Mesodermal cell (in vitro differentiated cells): ENCODE results near the gene KIAA1328.

Source experiments
- H3K27ac ChIP-seq: 2 replicates; pipeline ENCODE4 v1.7.0; 2013; ENCODE audit warnings: mild to moderate bottlenecking, low read depth, low read length, moderate library complexity; ENCODE audit not compliant: severe bottlenecking
- H3K36me3 ChIP-seq: 2 replicates; pipeline ENCODE4 v1.7.1; 2013; ENCODE audit warnings: mild to moderate bottlenecking, low read length, moderate library complexity; ENCODE audit not compliant: control insufficient read depth, insufficient read depth
- H3K4me1 ChIP-seq: one replicate; pipeline ENCODE4 v1.7.1; 2013; ENCODE audit warnings: mild to moderate bottlenecking, low read length; ENCODE audit not compliant: insufficient read depth, control insufficient read depth, poor library complexity, severe bottlenecking
- H3K4me3 ChIP-seq: 2 replicates; pipeline ENCODE4 v1.7.0; 2013; ENCODE audit warnings: low read length, control low read depth, mild to moderate bottlenecking; ENCODE audit not compliant: insufficient read depth, poor library complexity, severe bottlenecking; ENCODE audit errors: extremely low read depth
- H3K9me3 ChIP-seq: 2 replicates; pipeline ENCODE4 v1.7.1; 2013; ENCODE audit warnings: mild to moderate bottlenecking, low read length, moderate library complexity; ENCODE audit not compliant: control insufficient read depth
- WGBS, 2 experiments: methylation state at CpG; one replicate each; pipeline ENCODE4 v1.1.5; 2013; ENCODE audit warnings: missing lambda C conversion rate in 2 of 2; ENCODE audit not compliant: insufficient coverage in 2 of 2; 5-methylcytosine and 5-hydroxymethylcytosine counted together

The KIAA1328 gene

GRCh38 chr18:37242091-37242490 lies 413.2 kb downstream of the KIAA1328 start:
- WGBS, 2 experiments = 68 to 93% methylated on average over 3 to 6 of the region's 6 CpGs

DNA sequence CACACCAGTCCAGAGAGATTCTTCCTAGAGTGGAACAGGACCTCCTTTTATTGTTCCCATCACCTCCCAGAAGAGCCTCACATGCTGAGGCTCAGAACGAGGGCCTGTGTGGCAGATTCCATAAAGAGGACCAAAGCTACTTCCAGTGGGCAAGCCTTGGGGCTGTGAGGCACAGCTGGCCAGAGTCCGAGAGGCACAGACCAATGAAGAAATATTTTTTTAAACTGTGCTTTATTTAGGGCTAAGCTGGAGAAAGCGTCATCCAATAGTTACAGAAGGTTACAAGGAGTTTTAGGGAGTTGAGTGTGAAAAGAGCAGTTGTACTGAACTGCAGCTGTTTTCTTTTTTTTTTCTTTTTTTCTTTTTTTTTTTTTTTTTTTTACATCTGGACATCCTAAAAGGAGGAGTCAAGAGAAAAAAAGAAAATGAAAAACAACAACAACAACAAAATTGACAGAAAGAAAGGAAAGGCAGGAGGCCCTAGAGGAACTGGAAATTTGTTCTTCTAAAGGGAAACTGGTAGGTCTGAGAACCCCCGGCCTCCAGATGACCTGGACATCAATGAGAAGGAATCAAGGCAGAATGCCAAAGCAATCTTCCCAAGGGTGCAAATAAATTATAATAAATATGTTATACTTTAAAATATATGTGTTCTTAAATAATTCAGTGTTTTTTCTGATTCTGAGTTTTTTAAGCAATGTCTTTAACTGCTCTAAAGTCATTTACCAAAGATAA lies 414.1 kb downstream of the KIAA1328 start:
- Histone ChIP-seq H3K4me3 (no peak overlapping the region), H3K27ac (no peak overlapping the region), H3K9me3 (no peaks in the 10 kb centered on the region), H3K36me3 (no peaks in the 10 kb centered on the region), H3K4me1 (no peaks in the 10 kb centered on the region)
- WGBS, 2 experiments = 67 to 100% methylated on average over 1 to 2 of the region's 4 CpGs

More at GRCh38 chr18:37242091-37242490, 413.2 kb downstream of the KIAA1328 start:
- no peak overlapping the region for H3K4me3 ChIP-seq
- no peak overlapping the region for H3K27ac ChIP-seq
- H3K36me3 ChIP-seq = no peaks in the 10 kb centered on the region
- H3K4me1 ChIP-seq = no peaks in the 10 kb centered on the region
- H3K9me3 ChIP-seq = no peaks in the 10 kb centered on the region

GRCh38 chr18:37243741-37244140 lies 414.8 kb downstream of the KIAA1328 start:
- H3K4me3 ChIP-seq = peak overlapping the region; percentile 9
- no peaks in the 10 kb centered on the region for H3K36me3 ChIP-seq
- H3K27ac ChIP-seq = no peak overlapping the region
- H3K9me3 ChIP-seq = no peaks in the 10 kb centered on the region
- no peaks in the 10 kb centered on the region for H3K4me1 ChIP-seq
- 20 to 24% methylated on average over 9 to 20 of the region's 36 CpGs for WGBS, 2 experiments

- Histone ChIP-seq H3K4me1 (no peaks in the 10 kb centered on the region), H3K4me3 (no peak overlapping the region), H3K9me3 (no peaks in the 10 kb centered on the region), H3K27ac (no peak overlapping the region), H3K36me3 (no peaks in the 10 kb centered on the region)
- 94 to 97% methylated on average over 6 to 7 of the region's 13 CpGs for WGBS, 2 experiments
These were observed 415.7 kb downstream of the KIAA1328 start for GRCh38 chr18:37244618-37245017.

- 74 to 87% methylated on average over 8 of the region's 13 CpGs for WGBS, 2 experiments
- H3K9me3 ChIP-seq = no peaks in the 10 kb centered on the region
These were observed 417.9 kb downstream of the KIAA1328 start for GRCh38 chr18:37246779-37247340.

DNA sequence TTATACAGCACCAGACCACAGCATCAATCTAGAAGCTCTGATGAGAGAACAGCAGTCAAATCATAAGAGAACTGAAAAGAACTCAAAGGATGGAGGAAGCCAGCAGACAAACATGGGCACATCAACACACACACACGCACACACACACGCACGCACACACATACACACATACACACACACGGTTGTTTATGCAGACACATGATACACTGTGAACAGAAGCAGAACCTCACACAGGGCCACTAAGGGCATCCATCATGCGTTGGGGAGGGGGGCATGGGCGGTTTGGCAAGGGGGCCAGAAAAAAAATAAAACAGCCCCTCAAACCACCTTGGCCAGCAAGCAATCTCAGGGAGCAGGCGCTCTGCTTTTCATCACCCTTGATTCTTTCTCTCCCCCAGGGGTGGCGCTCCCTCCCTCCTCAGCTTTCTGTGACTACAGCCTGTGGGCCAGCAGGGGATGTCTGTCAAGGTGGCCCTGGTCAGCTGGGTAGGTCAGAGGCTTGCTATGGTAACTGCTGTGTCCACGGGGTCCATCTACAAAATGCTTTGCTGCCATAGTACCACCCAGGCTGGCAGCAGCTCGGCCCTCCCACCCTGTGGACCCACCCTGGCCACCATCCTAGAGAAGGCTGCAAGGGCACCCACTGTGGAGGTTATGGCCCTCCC lies 418.7 kb downstream of the KIAA1328 start:
- no peaks in the 10 kb centered on the region for H3K9me3 ChIP-seq
- H3K4me1 ChIP-seq = no peaks in the 10 kb centered on the region
- H3K27ac ChIP-seq = no peak overlapping the region
- H3K4me3 ChIP-seq = no peak overlapping the region
- 83 to 100% methylated on average over 4 to 5 of the region's 10 CpGs for WGBS, 2 experiments
- H3K36me3 ChIP-seq = no peaks in the 10 kb centered on the region

More at GRCh38 chr18:37246779-37247340, 417.9 kb downstream of the KIAA1328 start:
- no peak overlapping the region for H3K27ac ChIP-seq
- H3K36me3 ChIP-seq = no peaks in the 10 kb centered on the region
- H3K4me1 ChIP-seq = no peaks in the 10 kb centered on the region
- no peak overlapping the region for H3K4me3 ChIP-seq

- H3K9me3 ChIP-seq = no peaks in the 10 kb centered on the region
- H3K4me1 ChIP-seq = no peaks in the 10 kb centered on the region
- H3K27ac ChIP-seq = no peak overlapping the region
- H3K4me3 ChIP-seq = no peak overlapping the region
- 84 to 88% methylated on average over 4 to 5 of the region's 5 CpGs for WGBS, 2 experiments
- no peaks in the 10 kb centered on the region for H3K36me3 ChIP-seq
These were observed 419.4 kb downstream of the KIAA1328 start for GRCh38 chr18:37248281-37248680.

DNA sequence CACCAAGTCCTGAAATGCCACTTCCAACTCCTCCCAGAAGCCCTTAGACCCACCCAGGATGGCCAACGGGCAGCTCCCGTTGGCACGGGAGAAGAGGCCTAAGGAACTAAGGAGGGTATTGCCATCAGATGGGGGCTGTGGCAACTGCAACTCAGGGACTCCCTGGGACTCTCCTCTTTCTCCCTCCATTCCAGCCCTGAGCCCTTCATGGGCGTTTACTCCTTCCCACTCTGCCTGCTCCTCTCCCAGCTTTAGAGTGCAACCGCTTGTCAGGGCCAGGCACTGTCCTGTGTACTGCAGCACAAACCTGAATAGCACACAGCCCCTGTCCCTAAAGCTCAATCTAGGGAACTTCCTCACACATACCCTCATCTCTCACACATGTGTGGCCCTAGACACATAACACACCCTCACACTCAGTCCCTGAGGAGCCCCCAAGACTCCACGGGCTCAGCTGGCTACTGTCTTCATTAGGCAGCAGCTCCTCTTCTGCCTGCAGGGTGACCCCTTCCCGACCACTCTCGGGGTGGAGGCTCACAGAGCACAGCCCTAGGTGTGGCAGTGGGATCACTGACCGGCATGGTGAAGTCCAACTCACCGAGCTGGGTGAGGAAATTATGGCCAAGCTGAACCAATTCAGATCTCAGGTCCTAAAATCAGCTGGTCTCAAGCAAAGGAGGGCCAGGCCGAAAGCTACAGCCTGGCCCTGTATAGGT lies 420.4 kb downstream of the KIAA1328 start:
- Histone ChIP-seq H3K27ac (no peak overlapping the region), H3K4me1 (no peaks in the 10 kb centered on the region), H3K4me3 (no peak overlapping the region), H3K36me3 (no peaks in the 10 kb centered on the region), H3K9me3 (no peaks in the 10 kb centered on the region)
- WGBS, 2 experiments = 85 to 91% methylated on average over 8 to 10 of the region's 11 CpGs

DNA sequence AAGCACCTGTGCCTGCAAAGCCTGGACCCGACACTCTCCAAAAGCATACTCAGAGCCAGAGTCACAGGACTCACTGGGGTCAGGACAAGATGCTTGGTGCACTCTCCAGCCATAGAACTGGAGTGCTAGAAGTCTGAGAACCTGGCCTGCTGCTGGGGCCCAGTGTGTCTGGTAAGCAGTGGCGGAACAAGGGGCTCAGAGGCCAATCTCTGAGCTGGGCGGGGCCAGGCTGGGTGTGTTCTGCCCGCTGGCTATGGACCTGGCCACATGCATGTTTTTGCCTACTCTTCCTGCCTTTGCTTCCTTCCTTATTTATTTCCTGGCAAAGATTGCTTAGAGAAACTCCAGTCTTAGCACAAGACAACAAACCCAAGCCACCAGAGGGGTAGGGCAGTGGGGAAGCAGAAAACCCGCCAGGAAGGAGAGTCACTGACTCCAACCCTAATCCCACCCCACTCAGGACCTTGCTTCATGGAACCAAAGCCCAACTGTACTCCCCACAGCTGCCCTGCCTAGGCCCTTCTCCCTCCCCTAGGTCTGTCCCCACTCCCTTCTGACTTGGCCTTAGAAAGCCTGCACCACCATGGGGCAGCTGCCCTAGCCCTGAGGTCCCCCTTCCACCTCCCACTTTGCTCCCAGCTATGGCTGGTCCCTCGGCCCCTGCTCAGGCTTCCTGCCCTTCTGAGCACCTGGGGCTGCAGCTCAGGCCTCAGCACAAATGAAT lies 421.1 kb downstream of the KIAA1328 start:
- Histone ChIP-seq H3K36me3 (no peaks in the 10 kb centered on the region), H3K4me3 (no peak overlapping the region), H3K27ac (no peak overlapping the region), H3K4me1 (no peaks in the 10 kb centered on the region), H3K9me3 (no peaks in the 10 kb centered on the region)
- 69 to 79% methylated on average over 4 to 5 of the region's 6 CpGs for WGBS, 2 experiments

GRCh38 chr18:37251679-37252078 lies 422.8 kb downstream of the KIAA1328 start:
- no peaks in the 10 kb centered on the region for H3K36me3 ChIP-seq
- H3K27ac ChIP-seq = no peak overlapping the region
- H3K4me3 ChIP-seq = no peak overlapping the region
- no peaks in the 10 kb centered on the region for H3K4me1 ChIP-seq
- H3K9me3 ChIP-seq = no peaks in the 10 kb centered on the region
- 67 to 76% methylated on average over 2 to 3 of the region's 3 CpGs for WGBS, 2 experiments
